Measurements from ENCODE around the gene RDH13.
"Not testable (repeated sequence)": the region's sequence is repeated elsewhere in the genome, so short reads cannot be mapped to it uniquely, and the experiment has no call there.

RDH13 gene

GRCh38 chr19:55010561-55010960 is 52.4 kb downstream of the RDH13 start:
- not testable (repeated sequence) for DNase-seq

- not testable (repeated sequence) for DNase-seq
Measured at GRCh38 chr19:55008781-55009180, 54.2 kb downstream of the RDH13 start.

- not testable (repeated sequence) for DNase-seq
Measured at GRCh38 chr19:55008189-55008588, 54.8 kb downstream of the RDH13 start.

- DNase-seq: not testable (repeated sequence)
Measured at GRCh38 chr19:55007537-55007936, 55.4 kb downstream of the RDH13 start.

GRCh38 chr19:55006795-55007194 is 56.2 kb downstream of the RDH13 start:
- DNase-seq: not testable (repeated sequence)

GRCh38 chr19:55005684-55006488 is 57.1 kb downstream of the RDH13 start:
- peak; percentile 87 for DNase-seq

- no peak for DNase-seq
Measured at GRCh38 chr19:55000761-55001160, 62.2 kb downstream of the RDH13 start.

GRCh38 chr19:54998751-54999239 is 64.2 kb downstream of the RDH13 start:
- DNase-seq: not testable (repeated sequence)

GRCh38 chr19:54995561-54995960 is 67.4 kb downstream of the RDH13 start:
- DNase-seq: no peak

Data from activated CD4-positive, alpha-beta T cell treated with anti-CD3 and anti-CD28 coated beads, Interleukin-2, Interleukin-6, amounts not matched to agents 100 ng/mL and 50 ng/mL, durations not matched to agents 16 hours and 8 hours (primary cell).